Spleen (tissue), 11 donors: Measurements from ENCODE around the gene EGFL8. TPM values are rescaled to one million over a fixed set of nuclear protein-coding genes. Genes with fewer than 3 reads are reported as not detected.
"Not testable (repeated sequence)": the region's sequence is repeated elsewhere in the genome, so short reads cannot be mapped to it uniquely, and the experiment has no call there.

ENCODE experiments used
- DNase-seq: peaks from one replicate; pipeline ENCODE4 v3.0.0-alpha.2; 2020
- H3K27ac ChIP-seq, 8 donors: fragments of 200-600 bp; sonication (generic) in 7 of 8; 1 replicate in 4 of 8; 2 replicates in 4 of 8; pipeline versions ENCODE4 v1.5.0 to v1.8.0; 2016 to 2021; ENCODE audit warnings: inconsistent platforms in 4 of 8, mild to moderate bottlenecking in 4 of 8, moderate library complexity in 1 of 8
- H3K27me3 ChIP-seq, 7 donors: fragments of 200-600 bp; sonication (generic) in 6 of 7; replicated peaks in 1 of 7; 1 replicate in 4 of 7; 2 replicates in 3 of 7; pipeline versions ENCODE4 v1.5.0 to v1.8.0; 2016 to 2021; ENCODE audit warnings: inconsistent platforms in 3 of 7, mild to moderate bottlenecking in 1 of 7
- H3K36me3 ChIP-seq, 6 donors: fragments of 200-600 bp; sonication (generic) in 5 of 6; 1 replicate in 4 of 6; 2 replicates in 2 of 6; pipeline versions ENCODE4 v1.5.0 to v1.8.0; 2016 to 2021; ENCODE audit warnings: inconsistent platforms in 2 of 6
- H3K4me1 ChIP-seq, 6 donors: fragments of 200-600 bp; sonication (generic) in 5 of 6; 1 replicate in 3 of 6; 2 replicates in 3 of 6; pipeline versions ENCODE4 v1.5.0 to v1.8.0; 2016 to 2021; ENCODE audit warnings: inconsistent platforms in 3 of 6
- H3K4me3 ChIP-seq, 8 donors: fragments of 200-600 bp; sonication (generic) in 7 of 8; 1 replicate in 4 of 8; 2 replicates in 4 of 8; pipeline versions ENCODE4 v1.5.0 to v1.8.0; 2016 to 2021; ENCODE audit warnings: inconsistent platforms in 4 of 8, mild to moderate bottlenecking in 4 of 8, moderate library complexity in 2 of 8
- H3K9me3 ChIP-seq, 8 donors: fragments of 200-600 bp; sonication (generic) in 7 of 8; 1 replicate in 4 of 8; 2 replicates in 4 of 8; pipeline versions ENCODE4 v1.5.0 to v1.8.0; 2016 to 2021; ENCODE audit warnings: inconsistent platforms in 4 of 8
- POLR2A ChIP-seq, 3 donors: fragments of 450-650 bp; IDR thresholded peaks; one replicate each; pipeline ENCODE4 v1.5.1; 2017; ENCODE audit warnings: antibody characterized with exemption in 3 of 3, mild to moderate bottlenecking in 1 of 3
- POLR2AphosphoS5 ChIP-seq, 3 donors: sonication (generic); formaldehyde crosslinking; IDR thresholded peaks; one replicate each; pipeline ENCODE4 v1.5.1; 2017; ENCODE audit warnings: antibody characterized with exemption in 3 of 3
- WGBS, 5 donors: extraction: QIAGEN DNeasy Blood & Tissue Kit in 3 of 5; methylation state at CpG; one replicate each; pipeline versions ENCODE4 v1.1.5 to v1.1.7; 2013 to 2018; 5-methylcytosine and 5-hydroxymethylcytosine counted together
- intact Hi-C: fragments of 100-400 bp; cut with DNase I; formaldehyde crosslinking; loops from one replicate; pipeline ENCODE4 v1.15.0; 2023; ENCODE audit warnings: low total_unique reads
- polyA plus RNA-seq, 3 donors: library from polyadenylated mRNA; stranded (reverse); fragments of 200-250 nt; gene quantifications; one replicate each; pipeline ENCODE4 v1.2.1, GENCODE V29; 2013
- total RNA-seq, 7 donors: library from RNA; depleted of rRNA in 3 of 7; stranded (reverse); fragments of >200 nt in 3 of 7; fragmentation: NEBNext Ultra II Directional in 4 of 7; extraction: Animal tissue kit (Norgen Biotek cat#: 25700) in 4 of 7; gene quantifications; one replicate each; pipeline versions ENCODE4 v1.1.0 to v1.2.1, GENCODE V29; 2016 to 2021
- TF ChIP-seq, protein P1 (sequence below), 11 experiments: fragments of 200-600 bp in 7 of 11; fragments of 450-650 bp in 4 of 11; sonication (generic) in 4 of 11; IDR thresholded peaks in 8 of 11; conservative IDR thresholded peaks in 3 of 11; 1 replicate in 7 of 11; 2 replicates in 4 of 11; pipeline versions ENCODE4 v1.4.0 to v1.8.0; 2016 to 2021; ENCODE audit warnings: antibody characterized with exemption in 11 of 11, inconsistent platforms in 4 of 11, mild to moderate bottlenecking in 1 of 11
- donor health status: healthy with polysubstance abuse.
- donor health status: DM: no; HTN: no; CAD: no; lungs with moderate emphysema.
- donor health status: DM: no; HTN: no; CAD: no.
- donor health status: Bipolar disorder and iron deficiency.
- donor health status: healthy.
- donor health status: DM: no; HTN: no; CAD: no.
- donor health status: DM: yes; HTN: yes; CAD: no.

EGFL8 gene
- total and polyA plus RNA-seq, 10 donors: 4.4 to 32.8 (median 11.9) TPM

GRCh38 chr6:32192608-32193039 lies 28.2 kb downstream of the EGFL8 start, which contains the start of gene GPSM3:
GPSM3 (minus strand) TSS chr6:32192643; CDS start chr6:32192513, 130 bp downstream.
- Histone ChIP-seq H3K27ac (peak within 1 kb of the TSS; percentile 85 to 100 (median 98)), H3K4me3 (peak within 1 kb of the TSS; percentile 61 to 89 (median 73)), H3K36me3 (peaks cover 0 to 17% (median 6%) of the 10 kb centered on the region in 6 donors), H3K27me3 (no peaks in the 10 kb centered on the region), H3K9me3 (no peaks in the 10 kb centered on the region), H3K4me1 (peaks cover 55 to 87% (median 80%) of the 10 kb centered on the region in 6 donors)
- intact Hi-C loops: loop anchor here (10.0 kb wide), 1 partner anchor 68 kb away; the partner anchor contains the start of gene ATF6B
- TF ChIP-seq, protein P1, sequence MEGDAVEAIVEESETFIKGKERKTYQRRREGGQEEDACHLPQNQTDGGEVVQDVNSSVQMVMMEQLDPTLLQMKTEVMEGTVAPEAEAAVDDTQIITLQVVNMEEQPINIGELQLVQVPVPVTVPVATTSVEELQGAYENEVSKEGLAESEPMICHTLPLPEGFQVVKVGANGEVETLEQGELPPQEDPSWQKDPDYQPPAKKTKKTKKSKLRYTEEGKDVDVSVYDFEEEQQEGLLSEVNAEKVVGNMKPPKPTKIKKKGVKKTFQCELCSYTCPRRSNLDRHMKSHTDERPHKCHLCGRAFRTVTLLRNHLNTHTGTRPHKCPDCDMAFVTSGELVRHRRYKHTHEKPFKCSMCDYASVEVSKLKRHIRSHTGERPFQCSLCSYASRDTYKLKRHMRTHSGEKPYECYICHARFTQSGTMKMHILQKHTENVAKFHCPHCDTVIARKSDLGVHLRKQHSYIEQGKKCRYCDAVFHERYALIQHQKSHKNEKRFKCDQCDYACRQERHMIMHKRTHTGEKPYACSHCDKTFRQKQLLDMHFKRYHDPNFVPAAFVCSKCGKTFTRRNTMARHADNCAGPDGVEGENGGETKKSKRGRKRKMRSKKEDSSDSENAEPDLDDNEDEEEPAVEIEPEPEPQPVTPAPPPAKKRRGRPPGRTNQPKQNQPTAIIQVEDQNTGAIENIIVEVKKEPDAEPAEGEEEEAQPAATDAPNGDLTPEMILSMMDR (IDR thresholded peaks at IDR 0.05 in 8 of 11, conservative IDR thresholded peaks at IDR 0.05 in 3 of 11): peak in 1 of 11 experiments; percentile 6
- TF ChIP-seq POLR2A (IDR thresholded peaks at IDR 0.05) (peak in 2 of 3 donors; percentile 38 to 49), POLR2AphosphoS5 (IDR thresholded peaks at IDR 0.05) (peak; percentile 59 to 84 (median 80))
- 0 to 2% (median 0%) methylated on average over 5 of the region's 5 CpGs for WGBS, 5 donors
- peak; percentile 95 for DNase-seq

GRCh38 chr6:32193096-32193495 lies 28.7 kb downstream of the EGFL8 start:
- H3K27me3 ChIP-seq, H3K9me3 ChIP-seq, DNase-seq: not testable (repeated sequence)
- Histone ChIP-seq H3K27ac (peak overlapping the region; percentile 85 to 100 (median 98)), H3K36me3 (peaks cover 0 to 12% (median 1%) of the 10 kb centered on the region in 6 donors), H3K4me3 (peak overlapping the region in 7 of 8 donors; percentile 61 to 89 (median 73)), H3K4me1 (peaks cover 50 to 82% (median 76%) of the 10 kb centered on the region in 6 donors)
- intact Hi-C loops: loop anchor here (10.0 kb wide), 1 partner anchor 68 kb away; the partner anchor contains the start of gene ATF6B
- 55 to 68% (median 62%) methylated on average over 13 of the region's 13 CpGs for whole genome bisulfite sequencing, 5 donors

GRCh38 chr6:32194388-32194787 lies 30.0 kb downstream of the EGFL8 start:
- WGBS, 5 donors: 91 to 98% (median 97%) methylated on average over 4 of the region's 4 CpGs
- Histone ChIP-seq H3K36me3 (peaks cover 0 to 8% (median 0%) of the 10 kb centered on the region in 6 donors), H3K27ac (peak overlapping the region in 7 of 8 donors; percentile 98 to 100 (median 100)), H3K27me3 (no peaks in the 10 kb centered on the region), H3K9me3 (no peaks in the 10 kb centered on the region), H3K4me1 (peaks cover 39 to 69% (median 64%) of the 10 kb centered on the region in 6 donors), H3K4me3 (peak overlapping the region in 2 of 8 donors; percentile 66 to 89)
- no peak for DNase-seq
- intact Hi-C loops: loop anchor here (10.0 kb wide), 1 partner anchor 70 kb away; the partner anchor contains the start of gene ATF6B
- TF ChIP-seq POLR2A (IDR thresholded peaks at IDR 0.05) (no peak), POLR2AphosphoS5 (IDR thresholded peaks at IDR 0.05) (no peak)
- TF ChIP-seq, protein P1 (IDR thresholded peaks at IDR 0.05 in 8 of 11, conservative IDR thresholded peaks at IDR 0.05 in 3 of 11): no peak

GRCh38 chr6:32194825-32195651 lies 30.6 kb downstream of the EGFL8 start:
- Histone ChIP-seq H3K4me1 (peaks cover 39 to 67% (median 64%) of the 10 kb centered on the region in 6 donors), H3K36me3 (peaks cover 0 to 8% (median 0%) of the 10 kb centered on the region in 6 donors), H3K27ac (peak overlapping the region; percentile 98 to 100 (median 100)), H3K4me3 (peak overlapping the region; percentile 20 to 89 (median 48)), H3K27me3 (no peaks in the 10 kb centered on the region), H3K9me3 (no peaks in the 10 kb centered on the region)
- DNase-seq: no peak
- intact Hi-C loops: loop anchor here (10.0 kb wide), 1 partner anchor 70 kb away; the partner anchor contains the start of gene ATF6B
- WGBS, 5 donors: 16 to 18% (median 18%) methylated on average over 15 of the region's 15 CpGs
- TF ChIP-seq POLR2AphosphoS5 (IDR thresholded peaks at IDR 0.05) (peak in 1 of 3 donors; percentile 86), POLR2A (IDR thresholded peaks at IDR 0.05) (peak in 2 of 3 donors; percentile 37 to 66)
- TF ChIP-seq, protein P1 (IDR thresholded peaks at IDR 0.05 in 8 of 11, conservative IDR thresholded peaks at IDR 0.05 in 3 of 11): peak in 1 of 11 experiments; percentile 36
